Activated naive CD8-positive, alpha-beta T cell treated with anti-CD3 and anti-CD28 coated beads, Interleukin-2, amount 50 U/mL, for 24 hours (primary cell): ENCODE results near the gene LRRN2.

Experiments used
- ATAC-seq: fragments of 150-1000 bp; cut with Tn5 transposase; one replicate; pipeline ENCODE4 v1.10.0; 2021
- DNase-seq: peaks from one replicate; pipeline ENCODE4 v3.0.0; 2021
- H3K27ac Mint-ChIP-seq: one replicate; pipeline ENCODE4 v1.8.0; 2021; ENCODE audit warnings: mild to moderate bottlenecking, mixed read lengths
- H3K27me3 Mint-ChIP-seq: one replicate; pipeline ENCODE4 v1.8.0; 2021; ENCODE audit warnings: mixed read lengths
- H3K36me3 Mint-ChIP-seq: one replicate; pipeline ENCODE4 v1.8.0; 2021; ENCODE audit warnings: low read depth, mixed read lengths
- H3K4me1 Mint-ChIP-seq: one replicate; pipeline ENCODE4 v1.8.0; 2021; ENCODE audit warnings: mixed read lengths
- H3K4me3 Mint-ChIP-seq: one replicate; pipeline ENCODE4 v1.8.0; 2021; ENCODE audit warnings: mild to moderate bottlenecking, moderate library complexity, mixed read lengths
- H3K9me3 Mint-ChIP-seq: one replicate; pipeline ENCODE4 v1.8.0; 2021; ENCODE audit warnings: mixed read lengths

LRRN2 gene

GRCh38 chr1:204602871-204603542, 82.5 kb downstream of the LRRN2 start:
- DNase-seq = no peak
- Mint-ChIP-seq H3K4me1 (no peaks in the 10 kb centered on the region), H3K4me3 (no peak overlapping the region), H3K36me3 (peaks cover 4% of the 10 kb centered on the region), H3K9me3 (no peaks in the 10 kb centered on the region), H3K27me3 (no peaks in the 10 kb centered on the region), H3K27ac (no peak overlapping the region)
- ATAC-seq = no peak

- H3K27ac Mint-ChIP-seq = no peak overlapping the region
- no peaks in the 10 kb centered on the region for H3K27me3 Mint-ChIP-seq
- no peak for ATAC-seq
- H3K4me1 Mint-ChIP-seq = no peaks in the 10 kb centered on the region
- H3K4me3 Mint-ChIP-seq = no peak overlapping the region
- no peak for DNase-seq
- H3K36me3 Mint-ChIP-seq = peaks cover 4% of the 10 kb centered on the region
- H3K9me3 Mint-ChIP-seq = no peaks in the 10 kb centered on the region
These were observed 83.4 kb downstream of the LRRN2 start for GRCh38 chr1:204602111-204602579.

- Mint-ChIP-seq H3K27ac (no peak overlapping the region), H3K36me3 (peaks cover 4% of the 10 kb centered on the region), H3K4me3 (no peak overlapping the region), H3K27me3 (no peaks in the 10 kb centered on the region), H3K9me3 (no peaks in the 10 kb centered on the region), H3K4me1 (no peaks in the 10 kb centered on the region)
- no peak for DNase-seq
- ATAC-seq = no peak
These were observed 84.6 kb downstream of the LRRN2 start for GRCh38 chr1:204600968-204601367.

- DNase-seq = no peak
- Mint-ChIP-seq H3K27me3 (no peaks in the 10 kb centered on the region), H3K36me3 (peaks cover 5% of the 10 kb centered on the region), H3K4me1 (no peaks in the 10 kb centered on the region), H3K4me3 (no peak overlapping the region), H3K9me3 (no peaks in the 10 kb centered on the region), H3K27ac (no peak overlapping the region)
- ATAC-seq = no peak
These were observed 85.3 kb downstream of the LRRN2 start for GRCh38 chr1:204600203-204600602.

- H3K9me3 Mint-ChIP-seq = no peaks in the 10 kb centered on the region
- no peak for DNase-seq
- no peak overlapping the region for H3K27ac Mint-ChIP-seq
- peaks cover 5% of the 10 kb centered on the region for H3K36me3 Mint-ChIP-seq
- no peak overlapping the region for H3K4me3 Mint-ChIP-seq
- H3K4me1 Mint-ChIP-seq = no peaks in the 10 kb centered on the region
- ATAC-seq = no peak
- no peaks in the 10 kb centered on the region for H3K27me3 Mint-ChIP-seq
These were observed 85.9 kb downstream of the LRRN2 start for GRCh38 chr1:204599596-204599995.

GRCh38 chr1:204599098-204599497, 86.4 kb downstream of the LRRN2 start:
- H3K36me3 Mint-ChIP-seq = peaks cover 5% of the 10 kb centered on the region
- no peaks in the 10 kb centered on the region for H3K4me1 Mint-ChIP-seq
- ATAC-seq (no peak), DNase-seq (no peak)
- no peaks in the 10 kb centered on the region for H3K27me3 Mint-ChIP-seq
- H3K9me3 Mint-ChIP-seq = no peaks in the 10 kb centered on the region
- H3K27ac Mint-ChIP-seq = no peak overlapping the region
- H3K4me3 Mint-ChIP-seq = no peak overlapping the region

GRCh38 chr1:204598319-204598969, 87.1 kb downstream of the LRRN2 start:
- no peaks in the 10 kb centered on the region for H3K9me3 Mint-ChIP-seq
- no peaks in the 10 kb centered on the region for H3K27me3 Mint-ChIP-seq
- DNase-seq = no peak
- no peaks in the 10 kb centered on the region for H3K4me1 Mint-ChIP-seq
- no peak overlapping the region for H3K4me3 Mint-ChIP-seq
- no peak overlapping the region for H3K27ac Mint-ChIP-seq
- H3K36me3 Mint-ChIP-seq = peaks cover 5% of the 10 kb centered on the region
- ATAC-seq = no peak

GRCh38 chr1:204592246-204592948, 93.1 kb downstream of the LRRN2 start:
- no peaks in the 10 kb centered on the region for H3K9me3 Mint-ChIP-seq
- no peak overlapping the region for H3K27ac Mint-ChIP-seq
- peaks cover 1% of the 10 kb centered on the region for H3K36me3 Mint-ChIP-seq
- ATAC-seq (no peak), DNase-seq (no peak)
- no peaks in the 10 kb centered on the region for H3K27me3 Mint-ChIP-seq
- no peak overlapping the region for H3K4me3 Mint-ChIP-seq
- H3K4me1 Mint-ChIP-seq = no peaks in the 10 kb centered on the region

- Mint-ChIP-seq H3K27me3 (no peaks in the 10 kb centered on the region), H3K27ac (no peak overlapping the region), H3K4me3 (no peak overlapping the region), H3K9me3 (no peaks in the 10 kb centered on the region), H3K36me3 (peaks cover 1% of the 10 kb centered on the region), H3K4me1 (no peaks in the 10 kb centered on the region)
- DNase-seq = no peak
- ATAC-seq = no peak
These were observed 94.0 kb downstream of the LRRN2 start for GRCh38 chr1:204591473-204592090.

- no peak overlapping the region for H3K4me3 Mint-ChIP-seq
- ATAC-seq = no peak
- no peak overlapping the region for H3K27ac Mint-ChIP-seq
These were observed 96.0 kb downstream of the LRRN2 start for GRCh38 chr1:204589409-204590038.

GRCh38 chr1:204588826-204589225, 96.7 kb downstream of the LRRN2 start:
- ATAC-seq (no peak), DNase-seq (no peak)
- Mint-ChIP-seq H3K4me1 (no peaks in the 10 kb centered on the region), H3K36me3 (no peaks in the 10 kb centered on the region), H3K9me3 (no peaks in the 10 kb centered on the region), H3K27me3 (no peaks in the 10 kb centered on the region), H3K27ac (no peak overlapping the region), H3K4me3 (no peak overlapping the region)

More at GRCh38 chr1:204589409-204590038, 96.0 kb downstream of the LRRN2 start:
- Mint-ChIP-seq H3K4me1 (no peaks in the 10 kb centered on the region), H3K9me3 (no peaks in the 10 kb centered on the region), H3K36me3 (no peaks in the 10 kb centered on the region), H3K27me3 (no peaks in the 10 kb centered on the region)
- no peak for DNase-seq

GRCh38 chr1:204587621-204588020, 97.9 kb downstream of the LRRN2 start:
- H3K9me3 Mint-ChIP-seq = no peaks in the 10 kb centered on the region
- no peak overlapping the region for H3K27ac Mint-ChIP-seq
- no peaks in the 10 kb centered on the region for H3K4me1 Mint-ChIP-seq

GRCh38 chr1:204584699-204585372, 100.7 kb downstream of the LRRN2 start:
- Mint-ChIP-seq H3K4me1 (peaks cover 4% of the 10 kb centered on the region), H3K36me3 (no peaks in the 10 kb centered on the region), H3K27ac (no peak overlapping the region), H3K9me3 (no peaks in the 10 kb centered on the region), H3K4me3 (no peak overlapping the region), H3K27me3 (no peaks in the 10 kb centered on the region)
- DNase-seq (no peak), ATAC-seq (no peak)

More at GRCh38 chr1:204587621-204588020, 97.9 kb downstream of the LRRN2 start:
- no peaks in the 10 kb centered on the region for H3K36me3 Mint-ChIP-seq
- ATAC-seq (no peak), DNase-seq (no peak)
- no peak overlapping the region for H3K4me3 Mint-ChIP-seq
- no peaks in the 10 kb centered on the region for H3K27me3 Mint-ChIP-seq
